ENCODE data around the gene ATP12A. TPM values are rescaled to one million over a fixed set of nuclear protein-coding genes. Genes with fewer than 3 reads are reported as not detected.

ATP12A gene
- total RNA-seq, 1 donor: not detected

DNA sequence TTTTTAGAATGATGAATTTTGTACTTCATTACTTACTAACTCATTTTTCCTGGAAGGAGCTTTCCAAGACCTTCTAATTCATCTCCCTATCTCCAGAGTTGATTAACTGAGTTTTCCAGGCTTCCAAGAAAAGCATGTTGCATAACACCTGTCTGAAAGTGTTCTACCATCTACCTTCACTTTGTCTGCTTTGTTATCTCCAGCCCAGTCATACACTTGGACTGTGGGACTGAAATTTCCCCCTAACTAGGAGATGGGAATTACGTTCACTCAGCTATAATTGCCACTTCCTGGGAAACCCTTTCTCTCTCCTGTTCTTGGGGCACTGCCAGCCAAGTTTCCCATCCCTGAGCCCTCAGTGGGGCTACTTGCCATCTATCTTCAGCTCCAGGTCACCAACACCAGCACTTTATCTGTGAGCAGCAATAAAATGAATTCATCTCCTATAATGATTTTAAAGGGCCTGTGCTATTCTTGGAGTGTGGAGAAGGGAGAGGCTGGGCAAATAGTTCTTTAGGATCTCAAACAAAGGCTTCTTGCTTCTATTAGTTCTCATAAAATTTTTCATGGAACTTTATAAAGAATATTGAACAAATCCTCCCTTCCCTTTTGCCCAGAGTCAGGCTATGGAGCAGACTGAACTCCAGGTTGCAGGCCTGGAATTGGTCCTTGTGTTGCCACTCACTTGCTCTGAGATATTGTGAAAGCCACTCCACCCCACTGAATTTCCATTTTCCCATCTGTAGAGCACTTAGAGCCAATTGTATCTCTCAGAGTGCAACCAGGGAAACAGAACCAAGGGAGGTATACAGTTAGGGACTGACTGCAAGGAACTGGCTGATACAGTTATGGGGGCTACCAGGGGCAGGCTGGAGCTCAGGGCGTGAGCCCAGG, 17.8 kb upstream of the ATP12A start:
- TF ChIP-seq, protein P1, sequence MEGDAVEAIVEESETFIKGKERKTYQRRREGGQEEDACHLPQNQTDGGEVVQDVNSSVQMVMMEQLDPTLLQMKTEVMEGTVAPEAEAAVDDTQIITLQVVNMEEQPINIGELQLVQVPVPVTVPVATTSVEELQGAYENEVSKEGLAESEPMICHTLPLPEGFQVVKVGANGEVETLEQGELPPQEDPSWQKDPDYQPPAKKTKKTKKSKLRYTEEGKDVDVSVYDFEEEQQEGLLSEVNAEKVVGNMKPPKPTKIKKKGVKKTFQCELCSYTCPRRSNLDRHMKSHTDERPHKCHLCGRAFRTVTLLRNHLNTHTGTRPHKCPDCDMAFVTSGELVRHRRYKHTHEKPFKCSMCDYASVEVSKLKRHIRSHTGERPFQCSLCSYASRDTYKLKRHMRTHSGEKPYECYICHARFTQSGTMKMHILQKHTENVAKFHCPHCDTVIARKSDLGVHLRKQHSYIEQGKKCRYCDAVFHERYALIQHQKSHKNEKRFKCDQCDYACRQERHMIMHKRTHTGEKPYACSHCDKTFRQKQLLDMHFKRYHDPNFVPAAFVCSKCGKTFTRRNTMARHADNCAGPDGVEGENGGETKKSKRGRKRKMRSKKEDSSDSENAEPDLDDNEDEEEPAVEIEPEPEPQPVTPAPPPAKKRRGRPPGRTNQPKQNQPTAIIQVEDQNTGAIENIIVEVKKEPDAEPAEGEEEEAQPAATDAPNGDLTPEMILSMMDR (IDR thresholded peaks at IDR 0.05; ENCODE audit: insufficient read depth, low read length): no peak
- H3K4me3 ChIP-seq (ENCODE audit: low read depth, low read length): no peak overlapping the region
- DNase-seq (ENCODE audit: low read depth): no peak

DNA sequence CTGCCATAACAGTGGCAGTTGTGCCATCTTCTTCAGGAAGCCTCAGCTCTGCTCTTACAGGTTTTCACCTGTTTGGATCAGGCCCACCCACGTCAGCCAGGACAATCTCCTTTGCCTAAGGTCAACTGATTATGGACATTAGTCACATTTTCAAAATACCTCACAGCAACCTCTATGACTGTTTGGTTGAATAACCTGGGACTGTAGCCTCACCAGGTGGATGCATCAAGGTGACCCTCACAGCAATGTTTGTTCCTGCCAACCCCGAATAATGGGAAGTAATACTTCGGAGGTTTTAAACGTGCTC, 17.2 kb upstream of the ATP12A start:
- TF ChIP-seq, protein P1 (IDR thresholded peaks at IDR 0.05; ENCODE audit: insufficient read depth, low read length): no peak
- no peak overlapping the region for H3K4me3 ChIP-seq (ENCODE audit: low read depth, low read length)
- DNase-seq (ENCODE audit: low read depth): no peak

DNA sequence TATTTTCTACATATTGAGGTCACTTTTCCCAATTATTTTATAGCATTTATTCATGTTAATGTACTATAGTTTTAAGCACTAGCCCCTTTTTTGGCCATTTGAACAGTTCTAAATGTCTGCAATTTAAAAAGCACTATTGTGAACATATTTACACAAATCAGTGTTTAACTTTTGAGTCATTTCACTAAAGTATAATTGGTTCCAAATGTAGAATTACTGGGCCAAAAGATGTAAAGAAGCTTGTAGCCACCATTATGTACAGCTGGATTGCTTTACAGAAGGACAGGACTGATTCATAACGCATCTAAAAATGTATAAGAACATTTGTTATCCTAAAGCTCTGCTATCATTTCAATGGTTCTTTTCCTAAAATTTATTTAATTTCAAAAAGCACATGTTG, 16.6 kb upstream of the ATP12A start:
- no peak for DNase-seq (ENCODE audit: low read depth)
- H3K4me3 ChIP-seq (ENCODE audit: low read depth, low read length): no peak overlapping the region
- TF ChIP-seq, protein P1 (IDR thresholded peaks at IDR 0.05; ENCODE audit: insufficient read depth, low read length): no peak

GRCh38 chr13:24664726-24665409, 15.3 kb upstream of the ATP12A start:
- no peak overlapping the region for H3K4me3 ChIP-seq (ENCODE audit: low read depth, low read length)
- TF ChIP-seq, protein P1 (IDR thresholded peaks at IDR 0.05; ENCODE audit: insufficient read depth, low read length): no peak
- DNase-seq (ENCODE audit: low read depth): no peak

- no peak overlapping the region for H3K4me3 ChIP-seq (ENCODE audit: low read depth, low read length)
- TF ChIP-seq, protein P1 (IDR thresholded peaks at IDR 0.05; ENCODE audit: insufficient read depth, low read length): no peak
- no peak for DNase-seq (ENCODE audit: low read depth)
Observed at GRCh38 chr13:24668511-24668910, 11.7 kb upstream of the ATP12A start.

DNA sequence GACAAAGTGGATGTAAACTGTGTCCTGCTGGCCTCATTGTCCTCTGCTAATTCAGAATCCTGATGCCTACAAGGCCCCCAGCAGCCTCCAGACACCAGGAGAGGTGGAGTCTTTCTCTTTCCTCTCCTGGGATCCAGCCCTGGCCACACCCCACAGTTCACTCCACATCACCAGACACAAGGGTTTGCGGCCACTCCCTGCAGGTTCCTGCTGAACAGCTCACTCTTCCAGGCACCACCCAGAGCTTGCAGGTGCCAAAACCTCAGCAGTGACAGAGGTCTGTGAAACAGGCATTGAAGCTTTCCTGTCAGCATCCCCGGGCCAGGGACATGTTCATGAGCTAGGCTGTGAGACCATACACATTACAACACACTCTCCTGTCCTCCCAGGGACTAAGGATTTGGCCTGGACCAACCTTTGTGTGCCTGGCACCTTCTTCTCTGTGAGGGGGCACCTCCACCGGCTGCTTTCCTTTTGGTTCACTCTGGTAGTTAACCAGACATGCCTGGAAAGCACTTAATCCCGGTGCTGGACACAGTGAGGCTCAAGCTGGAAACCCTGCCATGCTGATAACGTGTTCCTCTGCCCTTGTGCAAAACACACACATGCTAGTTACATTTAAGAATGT, 11.1 kb upstream of the ATP12A start:
- H3K4me3 ChIP-seq (ENCODE audit: low read depth, low read length): no peak overlapping the region
- DNase-seq (ENCODE audit: low read depth): no peak
- TF ChIP-seq, protein P1 (IDR thresholded peaks at IDR 0.05; ENCODE audit: insufficient read depth, low read length): no peak
